Heart right ventricle (tissue), 16 donors: Measurements from ENCODE around the gene MAP2K5. TPM values are rescaled to one million over a fixed set of nuclear protein-coding genes. Genes with fewer than 3 reads are reported as not detected.

ENCODE experiments used
- ATAC-seq, 8 donors: fragments of 200-7000 bp; cut with Tn5 transposase; one replicate each; pipeline ENCODE4 v1.9.1; 2020; ENCODE audit warnings: mild to moderate bottlenecking in 8 of 8, moderate library complexity in 8 of 8, moderate number of reproducible peaks in 1 of 8
- DNase-seq, 2 donors: peaks; one replicate each; pipeline ENCODE4 v3.0.0-alpha.2; 2020
- H3K27ac ChIP-seq, 10 donors: fragments of 200-600 bp; sonication (generic) in 2 of 10; one replicate each; pipeline versions ENCODE4 v1.5.0 to v1.8.0; 2020 to 2022; ENCODE audit warnings: mild to moderate bottlenecking in 3 of 10
- H3K27me3 ChIP-seq, 7 donors: fragments of 200-600 bp; one replicate each; pipeline ENCODE4 v1.8.0; 2021 to 2022; ENCODE audit warnings: mild to moderate bottlenecking in 2 of 7
- H3K36me3 ChIP-seq, 9 donors: fragments of 200-600 bp; sonication (generic) in 1 of 9; one replicate each; pipeline versions ENCODE4 v1.5.0 to v1.8.0; 2020 to 2022; ENCODE audit warnings: mild to moderate bottlenecking in 2 of 9
- H3K4me1 ChIP-seq, 9 donors: fragments of 200-600 bp; sonication (generic) in 1 of 9; one replicate each; pipeline versions ENCODE4 v1.5.0 to v1.8.0; 2020 to 2022; ENCODE audit warnings: mild to moderate bottlenecking in 4 of 9
- H3K4me3 ChIP-seq, 10 donors: fragments of 200-600 bp; sonication (generic) in 2 of 10; one replicate each; pipeline versions ENCODE4 v1.5.0 to v1.8.0; 2020 to 2022; ENCODE audit warnings: mild to moderate bottlenecking in 7 of 10, moderate library complexity in 2 of 10
- H3K9me3 ChIP-seq, 11 donors: fragments of 200-600 bp in 10 of 11; sonication (generic) in 2 of 11; one replicate each; pipeline versions ENCODE4 v1.5.0 to v1.8.0; 2013 to 2022; ENCODE audit warnings: mild to moderate bottlenecking in 2 of 11, control low read depth in 1 of 11, moderate library complexity in 1 of 11
- WGBS, 2 donors: extraction: QIAGEN DNeasy Blood & Tissue Kit; methylation state at CpG; one replicate each; pipeline ENCODE4 v1.1.7; 2013; ENCODE audit warnings: inconsistent platforms in 1 of 2; 5-methylcytosine and 5-hydroxymethylcytosine counted together
- intact Hi-C, 10 donors: fragments of 100-400 bp; cut with DNase I; formaldehyde crosslinking; loops; one replicate each; pipeline versions ENCODE4 v1.11.1 to v1.14.2; 2022
- polyA plus RNA-seq, 2 donors: library from polyadenylated mRNA; stranded (reverse); fragments of 200-250 nt; gene quantifications; one replicate each; pipeline ENCODE4 v1.2.3, GENCODE V29; 2013
- total RNA-seq, 10 donors: library from RNA; stranded (reverse); fragmentation: NEBNext Ultra II Directional in 3 of 10; extraction: Animal tissue kit (Norgen Biotek cat#: 25700) in 3 of 10; gene quantifications; one replicate each; pipeline versions ENCODE4 v1.2.1 to v1.2.4, GENCODE V29; 2021 to 2023
- TF ChIP-seq, protein P1 (sequence below), 9 donors: fragments of 200-600 bp; sonication (generic) in 2 of 9; IDR thresholded peaks; one replicate each; pipeline versions ENCODE4 v1.5.0 to v1.8.0; 2021 to 2022; ENCODE audit warnings: antibody characterized with exemption in 9 of 9, mild to moderate bottlenecking in 5 of 9, moderate library complexity in 1 of 9
- donor health status: Arrhythmogenic right ventricular cardiomyopathy.
- donor health status: ischemic (EF 13 %, LVEDD 7.1; RV severe dilation, severe dysfunction).
- donor health status: healthy with polysubstance abuse.
- donor health status: DM: no; HTN: yes; CAD: no.
- donor health status: DM: no; HTN: no; CAD: no.
- donor health status: ischemic (EF 25% LVEDD 6.9; RV normal size, moderate dysfunction).
- donor health status: ischemic (EF 25% LVEDD 5.7; RV mildly dilated, moderate dysfunction).
- donor health status: healthy.
- donor health status: DM: yes; HTN: yes; CAD: no.
- donor health status: Ischemic cardiomyopathy.
- donor health status: ischemic (EF 35%, LVEDD 5.7; RV mildly dilated, moderate dysfunction).
- donor health status: nonischemic (EF 11% LVEDD 7.7; RV severe dilation, severe dysfunction).
- donor health status: DM: yes; HTN: yes; CAD: no.
- donor health status: PGD.
- donor health status: ischemic (EF 29% LVEDD 5.4; RV normal size, mild dysfunction).
- donor health status: nonischemic (EF 23%, LVEDD 6.1; RV moderate dilation, normal function).

MAP2K5 gene
- total and polyA plus RNA-seq, 12 donors: 7.7 to 34.3 (median 21.0) TPM

DNA sequence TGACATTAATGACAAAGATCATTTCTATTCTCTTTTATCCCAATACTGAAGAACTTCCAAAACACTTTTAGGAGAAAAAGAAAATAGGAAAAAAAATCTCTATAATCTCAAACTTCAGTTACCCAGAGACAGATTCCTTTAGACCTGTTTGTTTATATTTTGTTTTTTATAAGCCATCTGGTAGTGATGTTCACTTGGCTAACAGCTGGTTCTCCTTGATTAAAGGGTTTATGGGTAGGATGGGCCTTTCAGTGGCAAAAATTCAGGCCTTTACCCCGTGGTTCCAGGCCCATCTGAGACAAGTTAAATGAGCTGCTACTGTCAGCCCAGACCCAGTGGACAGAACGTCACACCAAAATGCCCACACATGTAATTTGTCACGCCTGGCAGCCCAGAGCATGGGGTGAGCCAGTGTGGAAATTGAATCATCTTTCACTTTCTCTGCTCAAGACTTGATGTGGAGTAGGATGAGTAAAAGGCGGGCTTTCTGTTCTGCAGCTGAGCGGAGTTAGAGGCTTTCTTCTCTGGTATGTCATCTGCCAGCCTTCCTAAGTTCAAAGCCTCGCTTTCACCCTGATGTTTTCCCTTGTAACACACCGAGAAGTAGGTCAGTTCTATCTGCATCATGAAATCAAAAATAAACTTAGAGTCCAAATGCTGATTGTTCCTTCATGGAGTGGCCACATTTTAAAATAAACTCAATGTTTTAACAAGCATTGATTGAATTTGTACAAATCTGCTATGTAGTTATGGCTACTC, 220.3 kb downstream of the MAP2K5 start:
- ATAC-seq (peak in 1 of 8 donors; percentile 44), DNase-seq (no peak)
- TF ChIP-seq, protein P1, sequence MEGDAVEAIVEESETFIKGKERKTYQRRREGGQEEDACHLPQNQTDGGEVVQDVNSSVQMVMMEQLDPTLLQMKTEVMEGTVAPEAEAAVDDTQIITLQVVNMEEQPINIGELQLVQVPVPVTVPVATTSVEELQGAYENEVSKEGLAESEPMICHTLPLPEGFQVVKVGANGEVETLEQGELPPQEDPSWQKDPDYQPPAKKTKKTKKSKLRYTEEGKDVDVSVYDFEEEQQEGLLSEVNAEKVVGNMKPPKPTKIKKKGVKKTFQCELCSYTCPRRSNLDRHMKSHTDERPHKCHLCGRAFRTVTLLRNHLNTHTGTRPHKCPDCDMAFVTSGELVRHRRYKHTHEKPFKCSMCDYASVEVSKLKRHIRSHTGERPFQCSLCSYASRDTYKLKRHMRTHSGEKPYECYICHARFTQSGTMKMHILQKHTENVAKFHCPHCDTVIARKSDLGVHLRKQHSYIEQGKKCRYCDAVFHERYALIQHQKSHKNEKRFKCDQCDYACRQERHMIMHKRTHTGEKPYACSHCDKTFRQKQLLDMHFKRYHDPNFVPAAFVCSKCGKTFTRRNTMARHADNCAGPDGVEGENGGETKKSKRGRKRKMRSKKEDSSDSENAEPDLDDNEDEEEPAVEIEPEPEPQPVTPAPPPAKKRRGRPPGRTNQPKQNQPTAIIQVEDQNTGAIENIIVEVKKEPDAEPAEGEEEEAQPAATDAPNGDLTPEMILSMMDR (IDR thresholded peaks at IDR 0.05): no peak
- Histone ChIP-seq H3K27me3 (no peaks in the 10 kb centered on the region), H3K9me3 (no peaks in the 10 kb centered on the region), H3K27ac (no peak overlapping the region), H3K4me3 (no peak overlapping the region), H3K36me3 (peaks cover 0 to 13% (median 0%) of the 10 kb centered on the region in 9 donors), H3K4me1 (peaks cover 0 to 22% (median 0%) of the 10 kb centered on the region in 9 donors)
- WGBS, 2 donors: 89% methylated on average over 7 of the region's 7 CpGs
- intact Hi-C loops: no loop called here

DNA sequence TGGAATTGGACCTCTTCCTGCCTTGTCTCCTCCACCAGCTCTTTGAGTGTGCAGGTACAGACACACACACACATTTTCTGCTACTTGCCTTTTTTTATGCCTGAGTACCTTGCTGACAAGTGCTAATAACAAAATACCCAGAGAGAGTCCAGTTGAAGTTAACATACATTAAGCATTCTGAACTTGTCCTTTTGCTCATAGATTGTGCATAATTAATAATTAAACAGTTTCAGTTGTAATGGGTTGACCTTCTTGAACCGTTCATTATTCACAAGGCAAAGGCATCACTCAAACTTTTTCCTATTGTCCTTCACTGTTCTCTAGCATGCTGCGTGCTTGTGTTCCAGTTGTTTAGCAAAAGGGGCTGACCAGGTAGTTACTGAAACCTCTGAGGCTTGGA, 223.2 kb downstream of the MAP2K5 start:
- Histone ChIP-seq H3K27ac (no peak overlapping the region), H3K36me3 (peaks cover 0 to 22% (median 0%) of the 10 kb centered on the region in 9 donors), H3K9me3 (no peaks in the 10 kb centered on the region), H3K4me3 (no peak overlapping the region), H3K27me3 (no peaks in the 10 kb centered on the region), H3K4me1 (peaks cover 0 to 14% (median 0%) of the 10 kb centered on the region in 9 donors)
- ATAC-seq: no peak
- no peak for DNase-seq
- TF ChIP-seq, protein P1 (IDR thresholded peaks at IDR 0.05): no peak
- intact Hi-C loops: no loop called here
- WGBS, 2 donors: 87 to 96% methylated on average over 2 of the region's 2 CpGs

DNA sequence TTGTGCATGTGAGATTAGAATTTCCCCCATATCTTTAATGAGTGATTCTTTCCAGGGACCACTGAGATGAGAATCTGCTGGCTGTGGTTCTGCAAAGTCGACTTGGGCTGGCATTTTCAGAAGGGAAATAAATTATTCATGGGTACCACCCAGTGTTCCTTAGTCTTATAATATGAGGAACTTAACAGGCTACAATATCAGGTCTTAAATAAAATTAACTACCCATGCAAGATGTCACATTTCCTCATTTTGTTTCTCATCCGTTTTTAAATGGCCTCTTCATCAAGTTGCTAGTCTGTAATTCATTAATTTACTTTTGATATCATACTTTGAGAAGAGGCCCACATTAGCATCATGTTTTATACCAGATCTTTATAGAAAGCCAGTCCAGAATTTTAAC, 224.5 kb downstream of the MAP2K5 start:
- TF ChIP-seq, protein P1 (IDR thresholded peaks at IDR 0.05): no peak
- no peak for ATAC-seq
- Histone ChIP-seq H3K4me3 (no peak overlapping the region), H3K27ac (no peak overlapping the region), H3K27me3 (no peaks in the 10 kb centered on the region), H3K9me3 (no peaks in the 10 kb centered on the region), H3K4me1 (peaks cover 0 to 13% (median 8%) of the 10 kb centered on the region in 9 donors), H3K36me3 (peaks cover 0 to 22% (median 0%) of the 10 kb centered on the region in 9 donors)
- intact Hi-C loops: no loop called here
- WGBS, 2 donors: 66 to 71% methylated on average over 2 of the region's 2 CpGs
- no peak for DNase-seq

DNA sequence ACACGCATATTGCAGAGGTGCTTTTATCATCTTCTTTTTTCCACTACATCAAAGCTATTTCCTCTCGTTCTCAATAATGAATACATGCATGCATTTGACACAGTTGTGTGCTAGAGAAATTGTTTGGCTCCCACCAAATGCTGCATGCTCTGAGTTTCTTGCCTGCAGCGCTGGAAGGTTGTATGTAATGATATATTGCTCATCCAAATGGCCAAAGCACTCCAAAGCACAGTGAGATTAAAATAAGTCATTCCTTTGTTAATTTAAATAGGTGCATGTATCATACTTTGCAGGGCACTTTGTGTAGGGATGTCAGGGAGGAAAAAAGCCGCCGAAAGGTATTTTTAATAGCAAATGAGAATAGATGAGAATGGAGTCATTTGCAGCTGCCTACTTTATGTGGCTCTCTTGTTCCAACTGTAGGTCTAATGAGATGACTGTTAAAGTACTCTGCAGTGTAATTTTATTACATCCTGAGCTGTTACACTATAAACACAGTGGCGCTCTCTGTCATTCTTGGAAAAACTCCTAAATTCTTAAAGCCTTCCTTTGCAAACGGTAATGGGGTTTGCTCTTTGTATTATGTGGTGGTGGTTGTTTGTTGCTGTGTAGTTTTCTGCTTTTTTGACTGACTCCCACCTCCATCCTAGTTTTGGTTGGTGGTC, 225.9 kb downstream of the MAP2K5 start:
- intact Hi-C loops: no loop called here
- H3K36me3 ChIP-seq: peaks cover 0 to 22% (median 0%) of the 10 kb centered on the region in 9 donors
- no peak overlapping the region for H3K4me3 ChIP-seq
- no peak for DNase-seq
- H3K27ac ChIP-seq: no peak overlapping the region
- no peaks in the 10 kb centered on the region for H3K9me3 ChIP-seq
- peaks cover 0 to 15% (median 5%) of the 10 kb centered on the region in 9 donors for H3K4me1 ChIP-seq
- no peaks in the 10 kb centered on the region for H3K27me3 ChIP-seq
- WGBS, 2 donors: 92 to 94% methylated on average over 7 of the region's 7 CpGs
- TF ChIP-seq, protein P1 (IDR thresholded peaks at IDR 0.05): no peak
- no peak for ATAC-seq
